ENCODE data around the gene CFAP77.

The CFAP77 gene

GRCh38 chr9:132457504-132458236 is 47.7 kb downstream of the CFAP77 start:
- no peak for DNase-seq

- no peak for DNase-seq
These were observed 48.4 kb downstream of the CFAP77 start for GRCh38 chr9:132458432-132458831.

- no peak for DNase-seq
These were observed 49.6 kb downstream of the CFAP77 start for GRCh38 chr9:132459661-132460060.

GRCh38 chr9:132460240-132460639 is 50.2 kb downstream of the CFAP77 start:
- no peak for DNase-seq

- DNase-seq: no peak
These were observed 51.4 kb downstream of the CFAP77 start for GRCh38 chr9:132461281-132461896.

GRCh38 chr9:132461971-132462370 is 52.0 kb downstream of the CFAP77 start:
- no peak for DNase-seq

- DNase-seq: no peak
These were observed 54.5 kb downstream of the CFAP77 start for GRCh38 chr9:132464547-132464946.

GRCh38 chr9:132465131-132465635 is 55.2 kb downstream of the CFAP77 start:
- no peak for DNase-seq

GRCh38 chr9:132472199-132472598 is 62.2 kb downstream of the CFAP77 start:
- DNase-seq: no peak

GRCh38 chr9:132472599-132472998 is 62.6 kb downstream of the CFAP77 start:
- DNase-seq: no peak

GRCh38 chr9:132474253-132474652 is 64.2 kb downstream of the CFAP77 start:
- DNase-seq: no peak

- DNase-seq: no peak
These were observed 68.5 kb downstream of the CFAP77 start for GRCh38 chr9:132478353-132479050.

- no peak for DNase-seq
These were observed 69.7 kb downstream of the CFAP77 start for GRCh38 chr9:132479733-132480132.

GRCh38 chr9:132481053-132481849 is 71.2 kb downstream of the CFAP77 start:
- no peak for DNase-seq

GRCh38 chr9:132482196-132482813 is 72.3 kb downstream of the CFAP77 start:
- no peak for DNase-seq

GRCh38 chr9:132485393-132485792 is 75.4 kb downstream of the CFAP77 start:
- DNase-seq: no peak

- peak; percentile 47 for DNase-seq
These were observed 76.8 kb downstream of the CFAP77 start for GRCh38 chr9:132486706-132487350.

GRCh38 chr9:132487351-132487791 is 77.4 kb downstream of the CFAP77 start:
- DNase-seq: no peak

GRCh38 chr9:132487980-132488535 is 78.0 kb downstream of the CFAP77 start:
- no peak for DNase-seq

- no peak for DNase-seq
These were observed 78.6 kb downstream of the CFAP77 start for GRCh38 chr9:132488626-132489025.

- DNase-seq: no peak
These were observed 79.5 kb downstream of the CFAP77 start for GRCh38 chr9:132489536-132489935.

GRCh38 chr9:132494857-132495256 is 84.8 kb downstream of the CFAP77 start:
- DNase-seq: no peak

All from activated CD4-positive, CD25-positive, alpha-beta regulatory T cell treated with anti-CD3 and anti-CD28 coated beads, Interleukin-2, amount 50 U/mL, for 72 hours (primary cell).